GM12878 (cell line): ENCODE results near the gene CBX7. TPM values are rescaled to one million over a fixed set of nuclear protein-coding genes. Genes with fewer than 3 reads are reported as not detected.

ENCODE experiments used
- ATAC-seq: fragments of 200-7000 bp; cut with Tn5 transposase; 3 replicates; pipeline ENCODE4 v1.9.1; 2020; ENCODE audit warnings: mild to moderate bottlenecking, moderate library complexity
- BruUV-seq: library from RNA; stranded (reverse); fragments of 400-500 nt; replicated peaks from 2 replicates; lab custom pipeline; 2021; lab: Mats Ljungman, UMichigan
- CTCF ChIA-PET: fragments of 300-600 bp; sonication (Branson Sonifier 250); formaldehyde crosslinking; extraction: SDS; loops from one replicate; lab custom pipeline; 2021; ENCODE audit warnings: inconsistent platforms; lab: Yijun Ruan, JAX
- POLR2A ChIA-PET: fragments of 350-600 bp; formaldehyde crosslinking; extraction: SDS; loops from one replicate; lab custom pipeline; 2021; ENCODE audit warnings: inconsistent platforms; lab: Charles Lee
- RAD21 ChIA-PET: fragments of 300-600 bp; sonication (Branson Sonifier 250); formaldehyde crosslinking; loops from one replicate; lab custom pipeline; 2023; ENCODE audit warnings: antibody characterized with exemption; ENCODE audit not compliant: unreplicated experiment; lab: Charles Lee
- SMC1A ChIA-PET: fragments of 300-600 bp; sonication (Branson Sonifier 250); formaldehyde crosslinking; loops from one replicate; lab custom pipeline; 2023; ENCODE audit not compliant: unreplicated experiment, uncharacterized antibody; lab: Charles Lee
- DNase-seq: peaks from one replicate; pipeline ENCODE4 v3.0.0-alpha.2; 2011; ENCODE audit warnings: low read depth, low spot score
- FAIRE-seq: peaks from 3 replicates; lab custom pipeline; 2011; peaks lifted over from hg19 to GRCh38; lab: Jason Lieb, UNC
- H2AFZ ChIP-seq: 2 replicates; pipeline ENCODE4 v1.6.0; 2011; ENCODE audit warnings: low read depth, low read length, control low read depth; ENCODE audit not compliant: control insufficient read depth
- H3K27ac ChIP-seq: 2 replicates; pipeline ENCODE4 v1.5.1; 2011; ENCODE audit warnings: control low read depth; ENCODE audit not compliant: control insufficient read depth, insufficient read depth
- H3K27me3 ChIP-seq, 2 experiments: replicated peaks in 1 of 2; 2 replicates each; pipeline versions ENCODE4 v1.6.0 to v1.6.1; 2011; ENCODE audit warnings: low read length in 1 of 2; ENCODE audit not compliant: control insufficient read depth in 2 of 2, insufficient read depth in 2 of 2
- H3K36me3 ChIP-seq, 2 experiments: 2 replicates each; pipeline ENCODE4 v1.5.1; 2011; ENCODE audit warnings: low read length in 1 of 2; ENCODE audit not compliant: control insufficient read depth in 2 of 2, insufficient read depth in 2 of 2
- H3K4me1 ChIP-seq: 2 replicates; pipeline ENCODE4 v1.6.1; 2011; ENCODE audit warnings: mild to moderate bottlenecking, low read length, moderate library complexity, mixed read lengths; ENCODE audit not compliant: control insufficient read depth, insufficient read depth
- H3K4me2 ChIP-seq: 2 replicates; pipeline ENCODE4 v1.6.0; 2011; ENCODE audit warnings: control low read depth; ENCODE audit not compliant: control insufficient read depth, insufficient read depth
- H3K4me3 ChIP-seq: fragments of 200-600 bp; sonication (generic); 2 replicates; pipeline ENCODE4 v1.5.1; 2016
- H3K79me2 ChIP-seq: 2 replicates; pipeline ENCODE4 v1.6.0; 2011; ENCODE audit warnings: low read length; ENCODE audit not compliant: control insufficient read depth, insufficient read depth
- H3K9ac ChIP-seq: 2 replicates; pipeline ENCODE4 v1.8.0; 2011; ENCODE audit warnings: low read length, control low read depth, mixed read lengths; ENCODE audit not compliant: control insufficient read depth, insufficient read depth
- H3K9me3 ChIP-seq: replicated peaks from 3 replicates; pipeline ENCODE4 v1.5.1; 2011; ENCODE audit warnings: mild to moderate bottlenecking, low read length; ENCODE audit not compliant: control insufficient read depth, insufficient read depth
- H4K20me1 ChIP-seq: 2 replicates; pipeline ENCODE4 v1.6.0; 2011; ENCODE audit not compliant: control insufficient read depth, insufficient read depth
- BACH1 ChIP-seq: fragments of 450-650 bp; IDR thresholded peaks from 2 replicates; pipeline ENCODE4 v1.6.1; 2017; ENCODE audit warnings: mild to moderate bottlenecking, borderline replicate concordance
- CHD1 ChIP-seq: IDR thresholded peaks from 2 replicates; pipeline ENCODE4 v1.6.1; 2012; ENCODE audit warnings: low read depth, low read length, improper control_type of control experiment
- CREB1 ChIP-seq: IDR thresholded peaks from 2 replicates; pipeline ENCODE4 v1.6.1; 2012; ENCODE audit warnings: low read depth, mild to moderate bottlenecking, inconsistent platforms
- GABPA ChIP-seq: IDR thresholded peaks from 2 replicates; pipeline ENCODE4 v1.6.1; 2014; ENCODE audit warnings: antibody characterized with exemption, low read depth, mild to moderate bottlenecking, inconsistent platforms
- HCFC1 ChIP-seq: fragments of 150-350 bp; IDR thresholded peaks from 2 replicates; pipeline ENCODE4 v1.6.1; 2014; ENCODE audit warnings: low read length
- HDAC2 ChIP-seq: fragments of 200-600 bp; sonication (generic); IDR thresholded peaks from 2 replicates; pipeline ENCODE4 v1.6.1; 2017
- HDGF ChIP-seq: fragments of 450-650 bp; IDR thresholded peaks from 2 replicates; pipeline ENCODE4 v1.6.1; 2016; ENCODE audit warnings: antibody characterized with exemption
- IKZF1 ChIP-seq: fragments of 450-650 bp; conservative IDR thresholded peaks from 2 replicates; pipeline ENCODE4 v1.6.1; 2017; ENCODE audit warnings: antibody characterized with exemption, mild to moderate bottlenecking
- IRF4 ChIP-seq: IDR thresholded peaks from 2 replicates; pipeline ENCODE4 v1.6.1; 2011; ENCODE audit warnings: low read depth, low read length
- LARP7 ChIP-seq: fragments of 450-650 bp; IDR thresholded peaks from 2 replicates; pipeline ENCODE4 v1.6.1; 2017; ENCODE audit warnings: mild to moderate bottlenecking
- MXI1 ChIP-seq: fragments of 150-350 bp; IDR thresholded peaks from 2 replicates; pipeline ENCODE4 v1.6.1; 2011; ENCODE audit warnings: low read depth, mild to moderate bottlenecking, inconsistent platforms, low read length, improper control_type of control experiment
- NBN ChIP-seq: fragments of 450-650 bp; IDR thresholded peaks from 2 replicates; pipeline ENCODE4 v1.6.1; 2016
- RAD21 ChIP-seq: IDR thresholded peaks from 2 replicates; pipeline ENCODE4 v1.6.1; 2011; ENCODE audit warnings: mild to moderate bottlenecking, low read depth, low read length, moderate library complexity; ENCODE audit not compliant: insufficient read depth
- SMARCA5 ChIP-seq: fragments of 450-650 bp; IDR thresholded peaks from 2 replicates; pipeline ENCODE4 v1.6.1; 2017; ENCODE audit warnings: mild to moderate bottlenecking
- SMC3 ChIP-seq: IDR thresholded peaks from 2 replicates; pipeline ENCODE4 v1.6.1; 2011; ENCODE audit warnings: low read length, improper control_type of control experiment, borderline replicate concordance
- SPI1 ChIP-seq: IDR thresholded peaks from 2 replicates; pipeline ENCODE4 v1.6.1; 2011; ENCODE audit warnings: low read depth, mild to moderate bottlenecking, low read length, moderate library complexity, borderline replicate concordance; ENCODE audit not compliant: insufficient read depth
- STAT1 ChIP-seq: fragments of 450-650 bp; conservative IDR thresholded peaks from 2 replicates; pipeline ENCODE4 v1.6.1; 2014; ENCODE audit warnings: antibody characterized with exemption, mild to moderate bottlenecking
- SUZ12 ChIP-seq: fragments of 200-600 bp; sonication (generic); IDR thresholded peaks from one replicate; pipeline ENCODE4 v1.6.1; 2018; ENCODE audit warnings: antibody characterized with exemption, mild to moderate bottlenecking; ENCODE audit not compliant: unreplicated experiment
- TARDBP ChIP-seq: IDR thresholded peaks from 2 replicates; pipeline ENCODE4 v1.6.1; 2016; ENCODE audit warnings: borderline replicate concordance
- TCF12 ChIP-seq: IDR thresholded peaks from 2 replicates; pipeline ENCODE4 v1.6.1; 2011; ENCODE audit warnings: low read depth, mild to moderate bottlenecking, low read length
- TCF3 ChIP-seq: IDR thresholded peaks from 2 replicates; pipeline ENCODE4 v1.6.1; 2012; ENCODE audit warnings: low read depth, mild to moderate bottlenecking, low read length, borderline replicate concordance; ENCODE audit not compliant: insufficient read depth
- YY1 ChIP-seq: IDR thresholded peaks from 2 replicates; pipeline ENCODE4 v1.6.1; 2011; ENCODE audit warnings: low read depth, mild to moderate bottlenecking, low read length
- ZBED1 ChIP-seq: IDR thresholded peaks from 2 replicates; pipeline ENCODE4 v1.6.1; 2016; ENCODE audit warnings: borderline replicate concordance
- WGBS: methylation state at CpG from one replicate; pipeline ENCODE4 v1.1.6; 2016; ENCODE audit warnings: low lambda C conversion rate; ENCODE audit not compliant: insufficient replicate concordance, insufficient coverage; ENCODE audit errors: missing lambda C conversion rate; 5-methylcytosine and 5-hydroxymethylcytosine counted together
- in situ Hi-C: fragments of 300-500 bp; cut with MboI; formaldehyde crosslinking; loops from 9 replicates; pipeline ENCODE4 v1.14.3; 2018; ENCODE audit warnings: mixed read lengths
- intact Hi-C: fragments of 100-400 bp; cut with micrococcal nuclease; formaldehyde crosslinking; loops from one replicate; pipeline ENCODE4 v1.14.2; 2022; ENCODE audit not compliant: unreplicated experiment
- polyA plus RNA-seq, 11 experiments: library from polyadenylated mRNA; depleted of rRNA in 4 of 11; unstranded in 6 of 11; stranded (reverse) in 5 of 11; fragments of >200 nt; fragmentation: Nextera tagmentation in 4 of 11; fragmentation: Illumina TruSeq in 1 of 11; extraction: Ambion mirVana in 4 of 11; extraction: Trizol in 1 of 11; gene quantifications; 1 replicate in 1 of 11; 2 replicates in 10 of 11; pipeline versions ENCODE4 v1.2.1 to v1.2.3, GENCODE V29; 2011 to 2016; ENCODE audit warnings: inconsistent platforms in 2 of 11, missing spikeins in 2 of 11, low read depth in 1 of 11
- total RNA-seq, 4 experiments: library from RNA; depleted of rRNA in 3 of 4; stranded (reverse); fragments of >200 nt in 3 of 4; fragmentation: Illumina TruSeq in 1 of 4; extraction: Trizol in 1 of 4; gene quantifications; 2 replicates each; pipeline versions ENCODE4 v1.2.1 to v1.2.3, GENCODE V29; 2013 to 2021
- TF ChIP-seq, protein P1 (sequence below), 3 experiments: IDR thresholded peaks in 2 of 3; conservative IDR thresholded peaks in 1 of 3; 2 replicates each; pipeline ENCODE4 v1.5.1; 2011; ENCODE audit warnings: low read depth in 3 of 3, low read length in 3 of 3, mild to moderate bottlenecking in 3 of 3, control low read depth in 2 of 3, moderate library complexity in 2 of 3, inconsistent platforms in 1 of 3, mixed read lengths in 1 of 3; ENCODE audit not compliant: control insufficient read depth in 2 of 3, insufficient read depth in 1 of 3; ENCODE audit errors: extremely low read depth in 1 of 3

The CBX7 gene
- total and polyA plus RNA-seq, 10 of the 15 experiments (the other 5 are each of a cell fraction or from before 2014, with no cell fraction given), result 0.18 to 17.2 (median 5.6) TPM

DNA sequence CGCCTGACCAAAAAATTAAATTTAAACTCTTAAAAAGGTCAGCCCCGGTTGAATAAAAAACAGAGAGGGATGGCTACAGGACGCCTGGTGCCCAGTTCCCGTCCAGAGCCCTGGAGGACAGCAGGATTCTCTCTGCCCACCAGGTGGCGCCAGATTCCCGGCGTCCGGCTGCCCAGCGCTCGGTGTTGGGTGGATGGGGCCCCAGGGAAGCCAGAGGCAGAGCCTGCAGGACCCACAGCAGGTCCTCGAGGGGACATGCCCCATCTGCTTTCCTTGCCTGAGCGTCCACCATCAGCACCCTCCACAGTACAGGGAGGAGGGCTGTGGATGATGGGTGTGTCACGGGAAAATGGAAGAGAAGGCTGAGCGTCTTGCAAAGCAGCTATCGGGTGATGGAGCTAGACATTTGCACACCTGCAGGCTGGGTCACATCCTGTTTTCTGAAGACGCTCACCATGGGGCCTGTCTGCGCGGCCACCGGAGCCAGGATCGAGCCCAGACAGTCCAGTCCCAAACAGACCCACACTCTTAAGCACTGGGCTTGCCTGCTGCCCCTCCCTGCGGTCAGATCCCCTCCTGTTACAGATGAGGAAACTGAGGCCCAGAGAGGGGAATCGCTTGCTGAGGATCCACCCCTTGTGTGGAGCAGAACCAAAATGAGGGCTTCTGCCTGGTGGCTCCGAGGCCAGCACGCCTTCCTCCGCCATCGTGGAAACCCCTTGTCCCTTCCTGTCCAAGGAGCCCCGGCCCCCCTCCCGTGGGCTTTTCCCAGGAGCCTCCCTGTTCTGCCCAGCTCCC, 18.5 kb upstream of the CBX7 start:
- intact Hi-C loops, result loop anchor here (1.0 to 2.0 kb wide), 3 partner anchors 135 to 358 kb away; no protein-coding TSS in a partner anchor
- FAIRE-seq (peak; percentile 95), DNase-seq (peak; percentile 53), ATAC-seq (peak; percentile 96)
- H3K9me3 ChIP-seq, result no peaks in the 10 kb centered on the region; the same call in 2 of the 3 replicates
- no peaks in the 10 kb centered on the region; a peak in 1 of 4 replicates for H3K27me3 ChIP-seq
- H3K79me2 ChIP-seq, result no peaks in the 10 kb centered on the region
- no peaks in the 10 kb centered on the region for H4K20me1 ChIP-seq
- RAD21 ChIA-PET, result interaction anchor here (0.5 to 3.3 kb wide), 26 partner anchors 8 to 866 kb away, joined by 3 to 76 read pairs (median 4); partner anchors contain the start of genes ATF4, RPL3 and TAB1
- peak overlapping the region; percentile 36 for H3K4me2 ChIP-seq
- no peak overlapping the region for H3K27ac ChIP-seq
- H3K9ac ChIP-seq, result no peak overlapping the region
- 20% methylated on average over 26 of the region's 28 CpGs for WGBS
- POLR2A ChIA-PET, result interaction anchor here (1.0 to 1.2 kb wide), 2 partner anchors 140 to 145 kb away, joined by 3 to 6 read pairs; no protein-coding TSS in a partner anchor
- SMC1A ChIA-PET, result interaction anchor here (0.6 to 3.0 kb wide), 17 partner anchors 11 to 358 kb away, joined by 3 to 70 read pairs (median 3); partner anchors contain the start of gene RPL3
- H3K4me3 ChIP-seq, result no peak overlapping the region
- peaks cover 15% of the 10 kb centered on the region for H3K4me1 ChIP-seq
- H2AFZ ChIP-seq, result peak overlapping the region; percentile 73
- CTCF ChIA-PET, result interaction anchor here (0.6 to 7.6 kb wide), 39 partner anchors 8 to 864 kb away, joined by 3 to 100 read pairs (median 4); partner anchors contain the start of genes APOBEC3C, ATF4 and RPL3
- BruUV-seq, result no TSS peak
- in situ Hi-C loops, result loop anchor here (5.0 to 25.0 kb wide), 2 partner anchors 141 to 341 kb away; partner anchors contain the start of genes ATF4 and MIEF1
- no peaks in the 10 kb centered on the region for H3K36me3 ChIP-seq
- peak; percentile 95 for TF ChIP-seq RAD21
- peak; percentile 42; the same call in 1 of the 2 replicates for TF ChIP-seq MXI1
- TF ChIP-seq SMC3, result peak; percentile 97
- TF ChIP-seq SUZ12, result no peak
- no peak for TF ChIP-seq GABPA
- peak; percentile 69; the same call in 1 of the 2 replicates for TF ChIP-seq SPI1
- peak; percentile 87; the same call in 1 of the 2 replicates for TF ChIP-seq SMARCA5
- TF ChIP-seq, protein P1, sequence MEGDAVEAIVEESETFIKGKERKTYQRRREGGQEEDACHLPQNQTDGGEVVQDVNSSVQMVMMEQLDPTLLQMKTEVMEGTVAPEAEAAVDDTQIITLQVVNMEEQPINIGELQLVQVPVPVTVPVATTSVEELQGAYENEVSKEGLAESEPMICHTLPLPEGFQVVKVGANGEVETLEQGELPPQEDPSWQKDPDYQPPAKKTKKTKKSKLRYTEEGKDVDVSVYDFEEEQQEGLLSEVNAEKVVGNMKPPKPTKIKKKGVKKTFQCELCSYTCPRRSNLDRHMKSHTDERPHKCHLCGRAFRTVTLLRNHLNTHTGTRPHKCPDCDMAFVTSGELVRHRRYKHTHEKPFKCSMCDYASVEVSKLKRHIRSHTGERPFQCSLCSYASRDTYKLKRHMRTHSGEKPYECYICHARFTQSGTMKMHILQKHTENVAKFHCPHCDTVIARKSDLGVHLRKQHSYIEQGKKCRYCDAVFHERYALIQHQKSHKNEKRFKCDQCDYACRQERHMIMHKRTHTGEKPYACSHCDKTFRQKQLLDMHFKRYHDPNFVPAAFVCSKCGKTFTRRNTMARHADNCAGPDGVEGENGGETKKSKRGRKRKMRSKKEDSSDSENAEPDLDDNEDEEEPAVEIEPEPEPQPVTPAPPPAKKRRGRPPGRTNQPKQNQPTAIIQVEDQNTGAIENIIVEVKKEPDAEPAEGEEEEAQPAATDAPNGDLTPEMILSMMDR (IDR thresholded peaks at IDR 0.05 in 2 of 3, conservative IDR thresholded peaks at IDR 0.05 in 1 of 3; ENCODE audit: control insufficient read depth in 2 of 3, extremely low read depth in 1 of 3, insufficient read depth in 1 of 3, low read depth in 3 of 3, low read length in 3 of 3), result peak; percentile 90 to 94 (median 93); a peak in 5 of 6 replicates
- TF ChIP-seq CREB1, result 0 out of 2 replicates have a peak, but pooled peaks have one; percentile 12
- 0 out of 2 replicates have a peak, but pooled peaks have one; percentile 27 for TF ChIP-seq TCF3
- TF ChIP-seq IKZF1, result no peak; the same call in 1 of the 2 replicates
- peak; percentile 76 for TF ChIP-seq YY1
- TF ChIP-seq TCF12, result peak; percentile 46; the same call in 1 of the 2 replicates
- TF ChIP-seq HDAC2, result no peak
- 0 out of 2 replicates have a peak, but pooled peaks have one; percentile 33 for TF ChIP-seq TARDBP
- TF ChIP-seq ZBED1, result no peak
- 0 out of 2 replicates have a peak, but pooled peaks have one; percentile 24 for TF ChIP-seq BACH1
- no peak for TF ChIP-seq CHD1
- peak; percentile 77; the same call in 1 of the 2 replicates for TF ChIP-seq NBN
- 0 out of 2 replicates have a peak, but pooled peaks have one; percentile 18 for TF ChIP-seq IRF4
- TF ChIP-seq HCFC1, result no peak
- TF ChIP-seq STAT1, result no peak
- TF ChIP-seq HDGF, result 0 out of 2 replicates have a peak, but pooled peaks have one; percentile 34
- TF ChIP-seq LARP7, result peak; percentile 65; the same call in 1 of the 2 replicates
